ENCODE data around the gene DBP.

DNA sequence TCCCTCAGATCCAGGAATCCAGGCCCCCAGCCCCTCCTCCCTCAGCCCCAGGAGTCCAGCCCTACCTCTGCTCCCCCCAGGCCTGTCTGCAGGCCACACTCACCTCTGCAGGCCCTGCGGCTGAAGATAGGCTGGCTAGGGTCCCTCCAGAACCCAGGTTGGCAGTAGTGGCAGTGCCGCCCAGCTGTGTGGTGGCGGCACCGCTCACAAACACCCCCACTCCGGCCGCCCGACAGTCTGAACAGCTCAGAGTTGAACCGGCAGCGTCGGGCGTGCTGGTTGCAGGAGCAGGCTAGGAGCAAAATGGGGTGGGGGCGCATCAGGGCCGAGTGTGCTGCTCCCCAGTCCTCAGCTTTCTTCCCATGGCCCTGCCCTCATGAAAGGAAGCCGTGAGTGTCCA lies 27.3 kb upstream of the DBP start:
- TF ChIP-seq POLR2A (IDR thresholded peaks at IDR 0.05): no peak
- TF ChIP-seq, protein P1, sequence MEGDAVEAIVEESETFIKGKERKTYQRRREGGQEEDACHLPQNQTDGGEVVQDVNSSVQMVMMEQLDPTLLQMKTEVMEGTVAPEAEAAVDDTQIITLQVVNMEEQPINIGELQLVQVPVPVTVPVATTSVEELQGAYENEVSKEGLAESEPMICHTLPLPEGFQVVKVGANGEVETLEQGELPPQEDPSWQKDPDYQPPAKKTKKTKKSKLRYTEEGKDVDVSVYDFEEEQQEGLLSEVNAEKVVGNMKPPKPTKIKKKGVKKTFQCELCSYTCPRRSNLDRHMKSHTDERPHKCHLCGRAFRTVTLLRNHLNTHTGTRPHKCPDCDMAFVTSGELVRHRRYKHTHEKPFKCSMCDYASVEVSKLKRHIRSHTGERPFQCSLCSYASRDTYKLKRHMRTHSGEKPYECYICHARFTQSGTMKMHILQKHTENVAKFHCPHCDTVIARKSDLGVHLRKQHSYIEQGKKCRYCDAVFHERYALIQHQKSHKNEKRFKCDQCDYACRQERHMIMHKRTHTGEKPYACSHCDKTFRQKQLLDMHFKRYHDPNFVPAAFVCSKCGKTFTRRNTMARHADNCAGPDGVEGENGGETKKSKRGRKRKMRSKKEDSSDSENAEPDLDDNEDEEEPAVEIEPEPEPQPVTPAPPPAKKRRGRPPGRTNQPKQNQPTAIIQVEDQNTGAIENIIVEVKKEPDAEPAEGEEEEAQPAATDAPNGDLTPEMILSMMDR (IDR thresholded peaks at IDR 0.05): no peak
